SK-N-SH (cell line): ENCODE measurements around the gene SSC4D. TPM values are rescaled to one million over a fixed set of nuclear protein-coding genes. Genes with fewer than 3 reads are reported as not detected.
"Not testable (repeated sequence)": the region's sequence is repeated elsewhere in the genome, so short reads cannot be mapped to it uniquely, and the experiment has no call there.

Experiments used
- CTCF ChIA-PET: fragments of 300-600, 350-600 bp; formaldehyde crosslinking; extraction: SDS; loops from one replicate; lab custom pipeline; 2021; lab: Yijun Ruan, JAX
- POLR2A ChIA-PET: fragments of 350-600 bp; sonication (Branson Sonifier 250); formaldehyde crosslinking; extraction: SDS; loops from one replicate; lab custom pipeline; 2020; ENCODE audit warnings: antibody characterized with exemption, inconsistent platforms; lab: Yijun Ruan, JAX
- DNase-seq: peaks from one replicate; pipeline ENCODE4 v3.0.0; 2012
- H2AFZ ChIP-seq: fragments of 200-600 bp; sonication (generic); 2 replicates; pipeline ENCODE4 v1.8.1; 2016; ENCODE audit warnings: antibody characterized with exemption, mild to moderate bottlenecking, low read depth
- H3F3A ChIP-seq: fragments of 200-600 bp; sonication (generic); replicated peaks from 2 replicates; pipeline ENCODE3; 2016; ENCODE audit warnings: antibody characterized with exemption, mild to moderate bottlenecking; ENCODE audit not compliant: insufficient read depth
- H3K27ac ChIP-seq, 2 experiments: fragments of 200-500 bp in 1 of 2; fragments of 200-600 bp in 1 of 2; sonication (Bioruptor generic) in 1 of 2; sonication (generic), shearing (Covaris generic) in 1 of 2; 2 replicates each; pipeline versions ENCODE4 v1.5.1 to v1.6.1; 2014 to 2016; ENCODE audit warnings: low read depth in 2 of 2, inconsistent platforms in 1 of 2, low read length in 1 of 2, mild to moderate bottlenecking in 1 of 2, mixed read lengths in 1 of 2
- H3K27me3 ChIP-seq: fragments of 200-600 bp; sonication (generic), shearing (Covaris generic); 2 replicates; pipeline ENCODE4 v1.6.1; 2016; ENCODE audit warnings: mixed run types; ENCODE audit not compliant: insufficient read depth
- H3K36me3 ChIP-seq, 2 experiments: fragments of 200-500 bp in 1 of 2; fragments of 200-600 bp in 1 of 2; sonication (Bioruptor generic) in 1 of 2; sonication (generic) in 1 of 2; replicated peaks in 1 of 2; 2 replicates each; pipeline versions ENCODE3 to v1.5.1; 2014 to 2016; ENCODE audit warnings: low read length in 1 of 2, mild to moderate bottlenecking in 1 of 2; ENCODE audit not compliant: insufficient read depth in 2 of 2, control insufficient read depth in 1 of 2
- H3K4me1 ChIP-seq, 2 experiments: fragments of 200-500 bp in 1 of 2; fragments of 200-600 bp in 1 of 2; sonication (Bioruptor generic) in 1 of 2; sonication (generic), shearing (Covaris generic) in 1 of 2; 2 replicates each; pipeline versions ENCODE4 v1.5.1 to v1.6.1; 2014 to 2016; ENCODE audit warnings: low read depth in 1 of 2, low read length in 1 of 2, mixed run types in 1 of 2; ENCODE audit not compliant: insufficient read depth in 2 of 2, control insufficient read depth in 1 of 2
- H3K4me2 ChIP-seq: fragments of 200-600 bp; sonication (generic), shearing (Covaris generic); 2 replicates; pipeline ENCODE4 v1.6.1; 2017; ENCODE audit warnings: mixed run types
- H3K4me3 ChIP-seq, 2 experiments: fragments of 200-500 bp in 1 of 2; fragments of 200-600 bp in 1 of 2; sonication (Bioruptor generic) in 1 of 2; sonication (generic), shearing (Covaris generic) in 1 of 2; 2 replicates each; pipeline versions ENCODE4 v1.5.1 to v1.8.1; 2014 to 2016; ENCODE audit warnings: low read depth in 2 of 2, inconsistent platforms in 1 of 2, low read length in 1 of 2, mild to moderate bottlenecking in 1 of 2, mixed read lengths in 1 of 2, moderate library complexity in 1 of 2
- H3K79me2 ChIP-seq: fragments of 200-600 bp; sonication (generic); 2 replicates; pipeline ENCODE4 v1.8.1; 2017; ENCODE audit warnings: mild to moderate bottlenecking; ENCODE audit not compliant: insufficient read depth
- H3K9ac ChIP-seq: fragments of 200-600 bp; sonication (generic); 2 replicates; pipeline ENCODE4 v1.6.1; 2017; ENCODE audit warnings: mixed run types
- H3K9me2 ChIP-seq: fragments of 200-600 bp; sonication (generic); 2 replicates; pipeline ENCODE4 v1.6.1; 2017; ENCODE audit warnings: mixed run types
- H3K9me3 ChIP-seq: fragments of 200-600 bp; sonication (generic); 2 replicates; pipeline ENCODE4 v1.6.1; 2017; ENCODE audit warnings: mixed run types, mild to moderate bottlenecking, moderate library complexity
- H4K20me1 ChIP-seq: fragments of 200-600 bp; sonication (generic); 2 replicates; pipeline ENCODE4 v1.6.1; 2017; ENCODE audit warnings: mild to moderate bottlenecking, mixed run types; ENCODE audit not compliant: insufficient read depth
- CHD2 ChIP-seq: fragments of 150-350 bp; IDR thresholded peaks from 2 replicates; pipeline ENCODE4 v1.6.1; 2018; ENCODE audit warnings: low read length; ENCODE audit not compliant: partially characterized antibody
- POLR2AphosphoS5 ChIP-seq: IDR thresholded peaks from 2 replicates; pipeline ENCODE4 v1.6.1; 2012; ENCODE audit warnings: low read depth, low read length
- SIN3A ChIP-seq: IDR thresholded peaks from 2 replicates; pipeline ENCODE4 v1.6.1; 2012; ENCODE audit warnings: low read depth, mild to moderate bottlenecking, low read length, moderate library complexity, borderline replicate concordance
- WGBS: methylation state at CpG from one replicate; pipeline ENCODE4 v1.1.6; 2017; ENCODE audit warnings: low lambda C conversion rate; 5-methylcytosine and 5-hydroxymethylcytosine counted together
- polyA plus RNA-seq, 3 experiments: library from polyadenylated mRNA; depleted of rRNA; stranded (reverse); fragments of >200 nt; gene quantifications; 2 replicates each; pipeline ENCODE4 v1.2.3, GENCODE V29; 2012

Gene SSC4D
- polyA plus RNA-seq, 1 of the 3 experiments (the other 2 are of a cell fraction), result 2.0 TPM

GRCh38 chr7:76392531-76393115, 16.9 kb downstream of the SSC4D start:
- Histone ChIP-seq H3K4me1 (peaks cover 9 to 22% of the 10 kb centered on the region in 2 experiments; a peak in 3 of 4 replicates), H3K27ac (peak overlapping the region in 1 of 2 experiments; percentile 40; a peak in 1 of 4 replicates), H3K27me3 (no peaks in the 10 kb centered on the region), H3K9me2 (no peaks in the 10 kb centered on the region), H3K9ac (no peak overlapping the region; the same call in 1 of the 2 replicates), H3K4me3 (peak overlapping the region; percentile 57 to 62; a peak in 2 of 4 replicates), H3K79me2 (no peaks in the 10 kb centered on the region), H3K36me3 (no peaks in the 10 kb centered on the region), H3F3A (peaks cover 8% of the 10 kb centered on the region), H2AFZ (peak overlapping the region; percentile 98), H4K20me1 (no peaks in the 10 kb centered on the region), H3K4me2 (peak overlapping the region; percentile 87), H3K9me3 (no peaks in the 10 kb centered on the region)
- CTCF ChIA-PET, result interaction anchor here (1.1 kb wide), 1 partner anchor 34 kb away, joined by 3 read pairs; the partner anchor contains the start of gene YWHAG
- POLR2A ChIA-PET, result interaction anchor here (0.7 to 1.3 kb wide), 2 partner anchors 32 to 33 kb away, joined by 3 read pairs; partner anchors contain the start of gene YWHAG
- DNase-seq, result no peak
- TF ChIP-seq POLR2AphosphoS5, result peak; percentile 71; the same call in 1 of the 2 replicates
- no peak for TF ChIP-seq SIN3A
- WGBS, result 51% methylated on average over 12 of the region's 12 CpGs

GRCh38 chr7:76390092-76390491, 19.4 kb downstream of the SSC4D start:
- H2AFZ ChIP-seq, result no peak overlapping the region
- 98% methylated on average over 8 of the region's 13 CpGs for WGBS
- no peak overlapping the region for H3K27ac ChIP-seq
- no peaks in the 10 kb centered on the region for H3K27me3 ChIP-seq
- H3F3A ChIP-seq, result peaks cover 11% of the 10 kb centered on the region
- no peak overlapping the region for H3K4me2 ChIP-seq
- H3K4me3 ChIP-seq, result no peak overlapping the region
- H3K79me2 ChIP-seq, result no peaks in the 10 kb centered on the region
- no peaks in the 10 kb centered on the region for H4K20me1 ChIP-seq
- no peaks in the 10 kb centered on the region for H3K9me2 ChIP-seq
- DNase-seq, result no peak
- H3K36me3 ChIP-seq, result no peaks in the 10 kb centered on the region
- POLR2A ChIA-PET, result no interaction called here
- peaks cover 9 to 16% of the 10 kb centered on the region in 2 experiments; a peak in 3 of 4 replicates for H3K4me1 ChIP-seq
- CTCF ChIA-PET, result interaction anchor here (1.0 to 1.3 kb wide), 2 partner anchors 29 to 31 kb away, joined by 3 to 7 read pairs; partner anchors contain the start of gene YWHAG
- no peak overlapping the region for H3K9ac ChIP-seq
- H3K9me3 ChIP-seq, result no peaks in the 10 kb centered on the region
- TF ChIP-seq POLR2AphosphoS5, result no peak
- no peak for TF ChIP-seq CHD2
- TF ChIP-seq, all 33 proteins: peak for 0

GRCh38 chr7:76387789-76388188, 21.7 kb downstream of the SSC4D start:
- CTCF ChIA-PET, H3K4me1 ChIP-seq, H2AFZ ChIP-seq, H3K9me2 ChIP-seq, H3K4me3 ChIP-seq, H3F3A ChIP-seq, H3K27me3 ChIP-seq, H3K79me2 ChIP-seq, H4K20me1 ChIP-seq, DNase-seq, H3K9ac ChIP-seq, H3K36me3 ChIP-seq, H3K27ac ChIP-seq, H3K9me3 ChIP-seq, H3K4me2 ChIP-seq: not testable (repeated sequence)
- 94% methylated on average over 6 of the region's 6 CpGs for WGBS
- POLR2A ChIA-PET, result interaction anchor here (1.0 kb wide), 1 partner anchor 29 kb away, joined by 3 read pairs; the partner anchor contains the start of gene YWHAG
